ENCODE measurements around the gene WDR37.
"Not testable (repeated sequence)": the region's sequence is repeated elsewhere in the genome, so short reads cannot be mapped to it uniquely, and the experiment has no call there.

Gene WDR37

GRCh38 chr10:1157615-1157933 lies 101.4 kb downstream of the WDR37 start:
- no peak for DNase-seq (ENCODE audit: low read depth)
- no peak overlapping the region for H3K4me3 ChIP-seq (ENCODE audit: low read length)
- TF ChIP-seq, protein P1, sequence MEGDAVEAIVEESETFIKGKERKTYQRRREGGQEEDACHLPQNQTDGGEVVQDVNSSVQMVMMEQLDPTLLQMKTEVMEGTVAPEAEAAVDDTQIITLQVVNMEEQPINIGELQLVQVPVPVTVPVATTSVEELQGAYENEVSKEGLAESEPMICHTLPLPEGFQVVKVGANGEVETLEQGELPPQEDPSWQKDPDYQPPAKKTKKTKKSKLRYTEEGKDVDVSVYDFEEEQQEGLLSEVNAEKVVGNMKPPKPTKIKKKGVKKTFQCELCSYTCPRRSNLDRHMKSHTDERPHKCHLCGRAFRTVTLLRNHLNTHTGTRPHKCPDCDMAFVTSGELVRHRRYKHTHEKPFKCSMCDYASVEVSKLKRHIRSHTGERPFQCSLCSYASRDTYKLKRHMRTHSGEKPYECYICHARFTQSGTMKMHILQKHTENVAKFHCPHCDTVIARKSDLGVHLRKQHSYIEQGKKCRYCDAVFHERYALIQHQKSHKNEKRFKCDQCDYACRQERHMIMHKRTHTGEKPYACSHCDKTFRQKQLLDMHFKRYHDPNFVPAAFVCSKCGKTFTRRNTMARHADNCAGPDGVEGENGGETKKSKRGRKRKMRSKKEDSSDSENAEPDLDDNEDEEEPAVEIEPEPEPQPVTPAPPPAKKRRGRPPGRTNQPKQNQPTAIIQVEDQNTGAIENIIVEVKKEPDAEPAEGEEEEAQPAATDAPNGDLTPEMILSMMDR (IDR thresholded peaks at IDR 0.05; ENCODE audit: insufficient read depth, low read depth, low read length, missing control alignments), result no peak

- H3K4me3 ChIP-seq (ENCODE audit: low read length), result no peak overlapping the region
- TF ChIP-seq, protein P1 (IDR thresholded peaks at IDR 0.05; ENCODE audit: insufficient read depth, low read depth, low read length, missing control alignments), result no peak
- DNase-seq (ENCODE audit: low read depth), result no peak
These were observed 101.9 kb downstream of the WDR37 start for GRCh38 chr10:1158066-1158465.

GRCh38 chr10:1158536-1158935 lies 102.4 kb downstream of the WDR37 start:
- not testable (repeated sequence) for DNase-seq (ENCODE audit: low read depth); H3K4me3 ChIP-seq (ENCODE audit: low read length)

GRCh38 chr10:1159131-1160061 lies 103.2 kb downstream of the WDR37 start:
- TF ChIP-seq, protein P1 (IDR thresholded peaks at IDR 0.05; ENCODE audit: insufficient read depth, low read depth, low read length, missing control alignments), result no peak
- H3K4me3 ChIP-seq (ENCODE audit: low read length), result no peak overlapping the region
- no peak for DNase-seq (ENCODE audit: low read depth)

GRCh38 chr10:1160561-1161314 lies 104.6 kb downstream of the WDR37 start:
- DNase-seq (ENCODE audit: low read depth), result no peak
- TF ChIP-seq, protein P1 (IDR thresholded peaks at IDR 0.05; ENCODE audit: insufficient read depth, low read depth, low read length, missing control alignments), result no peak
- no peak overlapping the region for H3K4me3 ChIP-seq (ENCODE audit: low read length)

GRCh38 chr10:1161315-1161673 lies 105.1 kb downstream of the WDR37 start:
- not testable (repeated sequence) for DNase-seq (ENCODE audit: low read depth); H3K4me3 ChIP-seq (ENCODE audit: low read length)

GRCh38 chr10:1162481-1163203 lies 106.5 kb downstream of the WDR37 start:
- no peak for DNase-seq (ENCODE audit: low read depth)

More at GRCh38 chr10:1162481-1163203, 106.5 kb downstream of the WDR37 start:
- H3K4me3 ChIP-seq (ENCODE audit: low read length), result no peak overlapping the region
- TF ChIP-seq, protein P1 (IDR thresholded peaks at IDR 0.05; ENCODE audit: insufficient read depth, low read depth, low read length, missing control alignments), result no peak
